ENCODE results near the gene SMARCD2.

The SMARCD2 gene

GRCh38 chr17:63819585-63820537 lies 22.6 kb downstream of the SMARCD2 start:
- DNase-seq = no peak
- in situ Hi-C loops (cut with HindIII; ENCODE audit: low pct_ligation_motif_present, low sequenced_read_pairs) = no loop called here
- TF ChIP-seq CTCF (IDR thresholded peaks at IDR 0.05; ENCODE audit: low read depth, low read length, missing control alignments) = no peak
- Histone ChIP-seq H3K27ac (no peak overlapping the region), H3K36me3 (replicated peaks) (peaks cover 97% of the 10 kb centered on the region), H3K27me3 (replicated peaks) (no peaks in the 10 kb centered on the region), H3K4me3 (ENCODE audit: low read depth, low read length) (no peak overlapping the region)

- in situ Hi-C loops (cut with HindIII; ENCODE audit: low pct_ligation_motif_present, low sequenced_read_pairs) = no loop called here
- DNase-seq = no peak
- H3K27ac ChIP-seq = no peak overlapping the region
- H3K4me3 ChIP-seq (ENCODE audit: low read depth, low read length) = no peak overlapping the region
- no peaks in the 10 kb centered on the region for H3K27me3 ChIP-seq (replicated peaks)
- TF ChIP-seq CTCF (IDR thresholded peaks at IDR 0.05; ENCODE audit: low read depth, low read length, missing control alignments) = no peak
- peaks cover 96% of the 10 kb centered on the region for H3K36me3 ChIP-seq (replicated peaks)
Measured at GRCh38 chr17:63819131-63819530, 23.4 kb downstream of the SMARCD2 start.

- Histone ChIP-seq H3K36me3 (replicated peaks) (peaks cover 95% of the 10 kb centered on the region), H3K27me3 (replicated peaks) (no peaks in the 10 kb centered on the region), H3K27ac (no peak overlapping the region), H3K4me3 (ENCODE audit: low read depth, low read length) (no peak overlapping the region)
- in situ Hi-C loops (cut with HindIII; ENCODE audit: low pct_ligation_motif_present, low sequenced_read_pairs) = no loop called here
- no peak for DNase-seq
- no peak for TF ChIP-seq CTCF (IDR thresholded peaks at IDR 0.05; ENCODE audit: low read depth, low read length, missing control alignments)
Measured at GRCh38 chr17:63817736-63818385, 24.6 kb downstream of the SMARCD2 start.

GRCh38 chr17:63816669-63817068 lies 25.8 kb downstream of the SMARCD2 start:
- in situ Hi-C loops (cut with HindIII; ENCODE audit: low pct_ligation_motif_present, low sequenced_read_pairs) = no loop called here
- Histone ChIP-seq H3K27ac (no peak overlapping the region), H3K4me3 (ENCODE audit: low read depth, low read length) (no peak overlapping the region), H3K36me3 (replicated peaks) (peaks cover 95% of the 10 kb centered on the region), H3K27me3 (replicated peaks) (no peaks in the 10 kb centered on the region)
- TF ChIP-seq CTCF (IDR thresholded peaks at IDR 0.05; ENCODE audit: low read depth, low read length, missing control alignments) = no peak
- DNase-seq = no peak

- H3K27ac ChIP-seq = no peak overlapping the region
- in situ Hi-C loops (cut with HindIII; ENCODE audit: low pct_ligation_motif_present, low sequenced_read_pairs) = no loop called here
- H3K36me3 ChIP-seq (replicated peaks) = peaks cover 95% of the 10 kb centered on the region
- DNase-seq = no peak
- TF ChIP-seq CTCF (IDR thresholded peaks at IDR 0.05; ENCODE audit: low read depth, low read length, missing control alignments) = no peak
- H3K27me3 ChIP-seq (replicated peaks) = no peaks in the 10 kb centered on the region
- no peak overlapping the region for H3K4me3 ChIP-seq (ENCODE audit: low read depth, low read length)
Measured at GRCh38 chr17:63816123-63816522, 26.4 kb downstream of the SMARCD2 start.
